ENCODE results near the gene USP38.

- TF ChIP-seq CTCF (IDR thresholded peaks at IDR 0.05) (no peak), EZH2 (IDR thresholded peaks at IDR 0.05) (no peak)
Observed at GRCh38 chr4:143256456-143256855, 71.7 kb downstream of the USP38 start.
